ENCODE measurements around the gene F2RL2.
A peak's percentile ranks its signal among the peaks of the same experiment; 100 is the strongest.

F2RL2 gene

DNA sequence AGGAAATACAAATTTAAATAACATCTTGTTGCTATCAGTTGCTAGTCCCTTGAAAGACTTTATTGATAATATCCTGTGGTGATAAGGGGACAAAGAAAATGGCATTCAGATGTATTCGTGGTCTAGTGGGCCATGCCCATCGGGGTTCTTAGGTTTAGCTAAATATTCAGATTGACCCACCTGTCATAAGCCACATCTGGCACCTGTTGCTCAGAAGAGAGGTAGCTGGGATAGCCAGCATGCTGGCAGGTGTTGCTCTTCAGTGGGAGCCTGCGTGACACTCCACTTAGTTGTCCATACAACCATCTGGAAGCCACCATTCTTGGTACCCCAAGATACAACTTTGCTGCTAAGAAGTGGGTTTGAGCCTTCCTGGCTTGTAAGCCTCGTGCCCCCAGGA is 36.7 kb downstream of the F2RL2 start:
- TF ChIP-seq ZFX (IDR thresholded peaks at IDR 0.05; ENCODE audit: borderline replicate concordance): no peak
- TF ChIP-seq, protein P1, sequence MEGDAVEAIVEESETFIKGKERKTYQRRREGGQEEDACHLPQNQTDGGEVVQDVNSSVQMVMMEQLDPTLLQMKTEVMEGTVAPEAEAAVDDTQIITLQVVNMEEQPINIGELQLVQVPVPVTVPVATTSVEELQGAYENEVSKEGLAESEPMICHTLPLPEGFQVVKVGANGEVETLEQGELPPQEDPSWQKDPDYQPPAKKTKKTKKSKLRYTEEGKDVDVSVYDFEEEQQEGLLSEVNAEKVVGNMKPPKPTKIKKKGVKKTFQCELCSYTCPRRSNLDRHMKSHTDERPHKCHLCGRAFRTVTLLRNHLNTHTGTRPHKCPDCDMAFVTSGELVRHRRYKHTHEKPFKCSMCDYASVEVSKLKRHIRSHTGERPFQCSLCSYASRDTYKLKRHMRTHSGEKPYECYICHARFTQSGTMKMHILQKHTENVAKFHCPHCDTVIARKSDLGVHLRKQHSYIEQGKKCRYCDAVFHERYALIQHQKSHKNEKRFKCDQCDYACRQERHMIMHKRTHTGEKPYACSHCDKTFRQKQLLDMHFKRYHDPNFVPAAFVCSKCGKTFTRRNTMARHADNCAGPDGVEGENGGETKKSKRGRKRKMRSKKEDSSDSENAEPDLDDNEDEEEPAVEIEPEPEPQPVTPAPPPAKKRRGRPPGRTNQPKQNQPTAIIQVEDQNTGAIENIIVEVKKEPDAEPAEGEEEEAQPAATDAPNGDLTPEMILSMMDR (IDR thresholded peaks at IDR 0.05): no peak
- H3K27ac ChIP-seq: no peak overlapping the region

DNA sequence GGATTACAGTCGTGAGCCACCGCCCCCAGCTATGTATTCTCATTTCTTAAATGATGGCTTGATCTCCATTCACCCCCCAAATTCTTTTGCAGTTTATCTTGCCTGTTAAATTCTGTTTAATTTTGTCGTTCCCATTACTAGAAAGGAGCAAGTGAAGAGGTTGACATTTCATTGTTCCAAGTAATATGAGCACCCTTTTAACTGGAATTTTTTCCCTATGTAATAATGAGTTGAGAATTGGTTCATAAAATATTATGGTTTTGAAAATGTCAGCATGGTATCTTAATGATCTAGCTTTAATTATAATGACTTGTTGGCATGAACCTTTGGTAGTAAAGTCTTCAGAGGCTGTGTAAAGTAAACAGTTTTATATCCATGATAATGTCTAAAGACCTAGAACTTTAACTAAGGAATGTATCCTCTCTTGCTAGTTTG is 37.4 kb downstream of the F2RL2 start:
- TF ChIP-seq, protein P1 (IDR thresholded peaks at IDR 0.05): no peak
- no peak for TF ChIP-seq ZFX (IDR thresholded peaks at IDR 0.05; ENCODE audit: borderline replicate concordance)
- no peak overlapping the region for H3K27ac ChIP-seq

DNA sequence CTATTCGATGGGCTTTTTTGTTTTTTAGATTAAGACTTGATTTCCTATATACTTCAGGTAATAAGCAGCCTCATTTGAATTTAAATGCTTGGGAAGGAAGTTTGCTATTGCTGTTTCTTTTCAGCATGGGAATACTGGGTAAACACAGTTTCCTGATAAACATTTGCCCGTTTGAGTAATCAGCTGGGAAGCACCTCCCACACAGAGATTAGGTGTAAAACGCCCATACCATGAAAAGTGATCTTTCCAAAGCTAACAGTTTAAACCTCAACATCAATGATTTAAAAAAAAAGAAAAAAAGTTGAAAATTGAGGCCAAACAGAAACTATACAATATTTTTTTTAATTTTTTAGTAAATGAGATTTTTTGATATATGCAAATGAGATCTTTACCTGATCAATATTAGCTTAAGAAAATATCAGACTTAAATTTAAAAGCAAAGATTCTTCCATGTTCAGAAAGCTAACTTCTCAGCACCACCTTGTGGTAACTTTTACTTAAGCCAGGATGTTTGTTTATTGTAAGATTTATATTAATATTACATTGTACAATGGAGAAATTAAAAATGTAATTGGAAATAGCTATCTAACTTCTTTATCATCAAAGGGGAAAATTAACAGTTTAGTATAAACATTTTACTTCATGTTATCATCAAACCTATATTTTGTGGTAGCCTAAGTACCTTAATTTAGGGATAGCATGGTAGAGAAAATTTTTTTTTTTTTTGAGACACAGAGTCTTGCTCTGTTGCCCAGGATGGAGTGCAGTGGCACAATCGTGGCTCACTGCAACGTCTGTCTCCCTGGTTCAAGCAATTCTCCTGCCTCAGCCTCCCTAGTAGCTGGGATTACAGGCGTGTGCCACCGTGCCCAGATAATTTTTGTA is 39.8 kb downstream of the F2RL2 start:
- H3K27ac ChIP-seq: no peak overlapping the region
- TF ChIP-seq, protein P1 (IDR thresholded peaks at IDR 0.05): peak; percentile 50
- TF ChIP-seq ZFX (IDR thresholded peaks at IDR 0.05; ENCODE audit: borderline replicate concordance): no peak

DNA sequence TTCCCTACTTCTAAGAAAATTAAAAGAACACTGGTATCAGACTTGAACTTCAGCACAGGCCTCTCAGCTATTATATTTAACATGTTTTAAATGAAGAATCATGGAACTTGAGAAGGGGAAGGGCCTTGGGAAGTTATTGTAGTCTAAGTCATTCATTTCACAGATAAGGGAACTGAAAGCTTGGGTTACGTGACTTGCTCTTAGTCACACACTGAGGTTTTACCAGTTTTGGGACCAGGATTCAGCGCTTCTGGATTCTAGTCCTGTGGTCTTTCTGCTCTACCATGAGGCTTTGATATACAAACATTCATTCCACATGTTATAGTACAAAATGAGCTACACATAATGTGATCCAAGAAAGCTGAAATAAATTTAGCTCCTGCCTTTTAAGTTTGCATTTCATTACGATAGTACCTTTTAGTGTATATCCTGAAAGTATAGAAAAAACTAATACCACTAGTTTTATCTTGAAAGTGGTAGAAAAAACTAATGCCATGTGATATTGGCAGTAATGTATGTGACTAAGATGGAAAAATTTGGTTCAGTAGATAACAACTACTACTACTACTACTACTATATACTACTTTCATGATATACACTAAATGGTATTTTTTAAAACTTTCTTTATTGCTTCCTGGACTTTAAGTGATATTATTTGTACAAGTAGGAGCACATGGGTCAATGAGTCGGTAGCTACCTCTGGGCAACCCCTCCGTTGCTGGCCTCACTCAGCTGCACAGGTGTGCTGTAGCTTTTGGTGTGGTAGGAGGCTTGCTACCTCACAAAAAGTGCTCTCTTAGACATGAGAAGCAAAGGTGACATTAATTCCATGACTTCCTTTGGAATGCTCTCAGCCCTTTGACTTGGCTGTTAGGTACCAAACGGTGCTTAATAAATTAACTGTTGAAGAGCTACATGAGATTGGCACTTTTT is 40.7 kb downstream of the F2RL2 start:
- no peak overlapping the region for H3K27ac ChIP-seq
- TF ChIP-seq, protein P1 (IDR thresholded peaks at IDR 0.05): no peak
- no peak for TF ChIP-seq ZFX (IDR thresholded peaks at IDR 0.05; ENCODE audit: borderline replicate concordance)

DNA sequence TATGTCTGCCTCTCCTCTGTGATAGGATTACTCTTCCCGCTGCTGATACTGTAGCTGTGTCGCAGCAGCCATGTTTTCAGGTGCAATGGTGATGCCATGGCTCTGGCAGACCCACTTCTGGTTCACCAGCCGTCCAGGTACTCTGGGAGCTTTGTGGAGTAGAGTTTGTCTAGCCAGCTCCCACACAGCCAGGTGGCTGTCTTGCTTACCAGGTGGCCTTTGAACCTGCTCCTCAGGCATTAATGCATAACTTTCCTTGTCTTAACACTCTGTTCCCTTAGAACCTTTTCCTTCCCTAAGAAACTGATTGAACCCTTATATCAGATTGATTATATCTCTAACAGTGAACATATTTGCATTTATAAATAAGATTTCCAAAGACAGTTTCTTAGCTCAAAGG is 42.2 kb downstream of the F2RL2 start:
- no peak overlapping the region for H3K27ac ChIP-seq
- TF ChIP-seq, protein P1 (IDR thresholded peaks at IDR 0.05): no peak
- TF ChIP-seq ZFX (IDR thresholded peaks at IDR 0.05; ENCODE audit: borderline replicate concordance): no peak

DNA sequence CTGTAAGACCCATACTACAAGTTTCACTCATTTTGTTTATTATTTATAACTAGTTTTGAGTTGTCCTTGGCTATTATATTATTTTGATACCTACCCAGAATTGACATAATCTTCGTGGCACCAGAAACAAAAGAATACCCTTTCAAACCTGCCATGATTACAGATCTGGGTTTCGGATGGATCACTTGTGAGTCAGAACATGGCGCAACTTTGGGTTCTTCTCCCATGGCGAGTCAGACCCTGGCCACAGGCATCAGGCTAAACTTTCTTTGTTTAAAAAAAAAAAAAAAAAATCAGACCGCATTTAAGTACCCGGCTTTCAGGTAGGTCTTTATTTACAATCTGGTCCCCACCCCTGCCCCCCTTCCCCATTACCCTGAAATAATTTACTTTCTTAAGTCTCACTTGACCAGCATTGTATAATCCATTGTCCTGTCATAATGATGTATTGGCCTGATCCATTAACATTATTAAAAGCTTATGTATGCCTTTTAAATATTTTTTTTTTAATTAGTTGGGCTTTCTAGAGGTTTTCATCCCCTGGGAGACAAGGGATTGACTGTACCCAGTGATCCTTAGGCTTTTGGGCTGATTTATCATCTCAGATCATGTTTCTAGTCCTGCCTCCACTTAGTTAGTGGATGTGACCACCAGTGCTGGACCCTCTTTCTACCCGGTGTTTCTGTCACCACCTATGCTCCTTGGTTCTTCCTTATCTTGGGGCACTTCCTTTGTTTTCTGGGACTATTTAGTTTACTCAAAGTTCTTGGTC is 43.9 kb downstream of the F2RL2 start:
- TF ChIP-seq, protein P1 (IDR thresholded peaks at IDR 0.05): no peak
- no peak for TF ChIP-seq ZFX (IDR thresholded peaks at IDR 0.05; ENCODE audit: borderline replicate concordance)

More for the DNA sequence above, 43.9 kb downstream of the F2RL2 start:
- no peak overlapping the region for H3K27ac ChIP-seq
